ENCODE data around the gene CHST15.
"Not testable (repeated sequence)": the region's sequence is repeated elsewhere in the genome, so short reads cannot be mapped to it uniquely, and the experiment has no call there.

The CHST15 gene

DNA sequence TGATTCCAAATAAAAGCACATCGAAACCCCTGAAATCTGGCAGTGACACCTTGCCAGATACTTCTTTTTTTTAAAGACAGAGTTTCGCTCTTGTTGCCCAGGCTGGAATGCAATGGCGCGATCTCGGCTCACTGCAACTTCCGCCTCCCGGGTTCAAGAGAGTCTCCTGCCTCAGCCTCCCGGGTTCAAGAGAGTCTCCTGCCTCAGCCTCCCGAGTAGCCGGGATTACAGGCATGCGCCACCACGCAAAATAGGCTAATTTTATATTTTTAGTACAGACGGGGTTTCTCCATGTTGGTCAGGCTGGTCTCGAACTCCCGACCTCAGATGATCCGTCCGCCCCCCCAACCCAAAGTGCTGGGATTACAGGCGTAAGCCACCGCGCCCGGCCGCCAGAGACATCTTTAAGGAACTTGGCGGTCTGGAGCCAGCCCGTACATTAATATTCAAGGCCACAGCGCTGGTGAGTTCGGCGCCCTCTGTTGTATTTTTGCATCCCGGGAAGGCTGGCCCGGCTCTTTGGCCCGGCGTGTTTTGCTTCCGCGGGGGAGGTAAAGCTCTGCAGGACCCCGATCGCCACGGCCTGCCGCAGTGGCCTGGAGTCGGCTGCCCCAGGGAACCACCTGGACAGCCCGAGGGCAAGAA lies 498 bp upstream of the CHST15 start:
- peaks cover 17% of the 10 kb centered on the region for H3K4me1 Mint-ChIP-seq
- H3K27ac Mint-ChIP-seq, DNase-seq, ATAC-seq, H3K9me3 Mint-ChIP-seq: not testable (repeated sequence)
- peaks cover 80% of the 10 kb centered on the region for H3K27me3 Mint-ChIP-seq
- H3K4me3 Mint-ChIP-seq = peak overlapping the region; percentile 12 to 66

- Mint-ChIP-seq H3K4me3 (peak overlapping the region; percentile 59 to 79), H3K27ac (peak overlapping the region in 1 of 2 donors; percentile 80), H3K27me3 (peaks cover 82% of the 10 kb centered on the region), H3K9me3 (no peaks in the 10 kb centered on the region), H3K4me1 (peaks cover 17% of the 10 kb centered on the region)
- ATAC-seq (peak; percentile 74), DNase-seq (peak; percentile 32 to 34)
Measured at GRCh38 chr10:124092250-124092859, 1.0 kb downstream of the CHST15 start.

DNA sequence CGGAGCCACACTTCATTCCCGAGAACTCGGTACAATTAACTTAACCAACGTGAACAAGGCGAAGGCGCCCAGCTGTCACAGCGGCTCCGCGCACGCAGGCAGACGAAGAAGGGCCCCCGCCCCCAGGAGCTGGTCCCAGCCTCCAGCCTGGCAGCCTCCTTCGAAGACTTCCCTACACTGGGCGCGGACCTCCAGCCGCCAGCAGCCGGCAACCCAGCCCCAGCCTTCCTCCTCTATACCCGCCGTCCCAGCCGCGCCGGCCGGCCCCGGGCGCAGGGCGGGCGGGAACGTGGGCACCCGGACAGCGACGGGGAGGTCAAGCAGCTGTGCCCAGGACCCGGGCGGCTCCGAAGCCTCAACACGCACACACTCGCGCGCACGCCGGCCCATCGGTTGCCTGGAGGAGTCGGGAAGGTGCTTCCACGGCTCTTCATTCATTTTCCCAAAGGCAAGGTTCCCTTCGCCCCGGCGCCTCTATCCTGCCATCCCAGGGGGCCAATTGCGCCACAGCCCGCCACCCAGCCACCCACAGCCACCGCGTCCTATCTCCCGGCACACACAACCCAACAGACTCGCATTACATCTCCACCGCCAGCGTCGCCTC lies 1.6 kb downstream of the CHST15 start:
- no peaks in the 10 kb centered on the region for H3K9me3 Mint-ChIP-seq
- H3K27ac Mint-ChIP-seq = no peak overlapping the region
- peak overlapping the region; percentile 59 to 79 for H3K4me3 Mint-ChIP-seq
- no peak for ATAC-seq
- no peak for DNase-seq
- H3K27me3 Mint-ChIP-seq = peaks cover 82% of the 10 kb centered on the region
- H3K4me1 Mint-ChIP-seq = peaks cover 17% of the 10 kb centered on the region

- peaks cover 73% of the 10 kb centered on the region for H3K27me3 Mint-ChIP-seq
- DNase-seq = no peak
- no peak for ATAC-seq
- H3K4me3 Mint-ChIP-seq = no peak overlapping the region
- no peak overlapping the region for H3K27ac Mint-ChIP-seq
- peaks cover 17% of the 10 kb centered on the region for H3K4me1 Mint-ChIP-seq
- H3K9me3 Mint-ChIP-seq = no peaks in the 10 kb centered on the region
Measured at GRCh38 chr10:124090601-124091209, 2.7 kb downstream of the CHST15 start.

- H3K9me3 Mint-ChIP-seq = no peaks in the 10 kb centered on the region
- DNase-seq (no peak), ATAC-seq (no peak)
- no peak overlapping the region for H3K27ac Mint-ChIP-seq
- H3K4me1 Mint-ChIP-seq = peaks cover 17% of the 10 kb centered on the region
- H3K27me3 Mint-ChIP-seq = peaks cover 64% of the 10 kb centered on the region
- no peak overlapping the region for H3K4me3 Mint-ChIP-seq
Measured at GRCh38 chr10:124089859-124090258, 3.5 kb downstream of the CHST15 start.

DNA sequence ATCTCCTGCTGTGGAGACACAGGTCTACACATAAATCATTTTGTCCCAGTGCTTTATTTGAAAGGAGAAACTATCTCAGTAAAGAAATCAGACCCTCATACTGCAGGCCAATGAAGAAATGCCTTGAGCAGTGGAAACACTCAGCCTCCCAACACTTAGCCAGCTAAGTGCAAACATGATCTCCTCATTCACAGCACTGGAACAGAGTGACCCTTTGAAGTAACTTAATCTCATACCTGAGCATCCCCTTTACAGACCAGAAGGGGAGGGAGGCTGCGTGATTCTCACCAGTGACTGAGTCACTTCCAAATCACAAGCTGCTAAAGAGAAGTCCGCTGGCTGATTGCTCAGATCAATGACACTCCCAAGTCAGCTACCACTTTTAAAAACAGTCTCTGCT lies 4.5 kb downstream of the CHST15 start:
- Mint-ChIP-seq H3K9me3 (no peaks in the 10 kb centered on the region), H3K4me3 (no peak overlapping the region), H3K27me3 (peaks cover 55% of the 10 kb centered on the region), H3K27ac (no peak overlapping the region), H3K4me1 (peaks cover 17% of the 10 kb centered on the region)
- DNase-seq (no peak), ATAC-seq (no peak)

DNA sequence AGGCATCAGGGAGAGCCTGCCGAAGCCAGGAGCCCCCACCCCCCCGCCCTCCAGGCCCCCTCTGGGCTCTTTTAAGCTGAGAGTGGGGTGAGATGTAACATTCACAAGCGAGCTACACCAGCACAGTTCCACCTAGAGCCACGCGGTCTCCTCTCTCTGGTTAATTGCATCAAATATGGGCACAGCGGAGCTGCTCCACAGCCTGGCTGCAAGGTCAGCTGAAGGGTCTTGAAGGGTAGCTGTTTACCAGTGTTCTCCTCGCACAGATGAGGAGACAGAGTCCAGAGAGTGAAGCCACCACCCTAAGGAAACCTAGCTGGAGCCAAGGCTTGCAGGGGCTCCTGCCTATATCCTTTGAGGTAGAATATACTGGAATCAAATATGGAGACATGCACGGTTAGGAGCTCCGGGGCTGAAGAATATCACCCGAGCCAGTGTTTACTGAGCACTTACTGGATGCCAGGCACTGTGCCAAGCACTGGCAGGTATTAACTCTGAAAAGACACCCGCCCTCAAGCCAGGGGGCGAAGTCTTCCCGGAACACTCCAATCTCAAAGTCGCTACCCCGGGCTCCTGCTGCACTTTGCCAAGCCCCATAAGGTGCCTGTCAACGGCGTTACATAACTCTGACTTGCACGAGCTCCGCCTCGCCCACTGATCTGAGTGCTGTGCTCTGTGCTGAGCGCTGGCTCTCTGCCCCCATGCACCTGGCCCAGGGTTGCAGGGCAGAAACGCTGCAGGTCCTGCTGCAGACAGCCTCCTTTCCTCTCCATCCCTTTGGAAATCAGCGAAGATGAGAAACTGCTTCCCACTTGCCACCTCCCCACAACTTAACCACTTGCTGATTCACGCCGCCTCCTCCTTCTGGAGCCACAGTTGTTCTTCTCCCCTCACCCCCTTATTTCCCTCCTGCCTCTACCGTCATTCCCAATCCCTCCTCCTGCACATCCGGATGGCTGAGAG lies 5.4 kb downstream of the CHST15 start:
- Mint-ChIP-seq H3K4me1 (peaks cover 17% of the 10 kb centered on the region), H3K27ac (no peak overlapping the region), H3K27me3 (peaks cover 48% of the 10 kb centered on the region), H3K9me3 (no peaks in the 10 kb centered on the region), H3K4me3 (no peak overlapping the region)
- ATAC-seq (no peak), DNase-seq (no peak)

DNA sequence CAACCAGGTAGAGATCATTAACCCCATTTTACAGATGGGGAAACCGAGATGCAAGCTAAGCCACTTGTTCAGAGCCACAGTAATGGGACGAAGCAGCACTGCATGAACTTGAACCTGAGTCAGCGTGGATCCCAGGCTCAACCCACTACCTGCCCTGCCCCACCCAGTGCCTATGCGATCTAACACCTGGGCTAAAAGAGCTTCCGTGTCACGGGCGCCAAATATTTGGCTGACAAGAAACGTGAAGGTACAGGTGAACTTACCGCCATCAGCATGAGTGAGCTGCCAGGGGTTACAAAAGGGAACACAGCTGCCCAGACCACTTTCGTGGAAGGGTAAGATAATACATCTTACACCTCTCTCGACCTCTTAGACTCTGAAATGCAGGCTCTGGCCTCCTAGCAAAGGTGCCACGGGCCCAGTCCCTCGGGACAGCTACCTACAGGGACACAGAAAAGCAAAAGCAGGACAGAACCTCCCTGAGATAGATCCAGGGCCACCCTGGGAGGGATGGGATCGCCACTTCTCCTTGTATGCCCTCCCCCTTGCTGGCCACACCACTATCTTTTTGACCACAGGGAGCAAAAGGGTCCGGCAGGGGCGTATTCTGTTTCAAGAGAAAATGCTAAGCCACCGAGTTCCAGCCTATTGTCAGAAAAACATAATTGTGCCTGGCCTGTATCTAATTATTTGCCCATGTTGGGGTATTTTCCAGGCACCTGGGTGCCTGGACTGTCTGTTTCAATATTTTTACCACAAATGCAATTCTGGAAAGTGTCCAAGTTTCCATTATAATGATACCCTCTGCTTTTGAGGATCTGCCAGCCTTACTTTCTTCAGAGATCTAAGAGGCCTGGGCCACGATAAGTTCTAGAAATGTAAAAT lies 6.4 kb downstream of the CHST15 start:
- no peak overlapping the region for H3K27ac Mint-ChIP-seq
- H3K9me3 Mint-ChIP-seq = no peaks in the 10 kb centered on the region
- ATAC-seq (no peak), DNase-seq (no peak)
- no peak overlapping the region for H3K4me3 Mint-ChIP-seq
- H3K4me1 Mint-ChIP-seq = peaks cover 10% of the 10 kb centered on the region
- H3K27me3 Mint-ChIP-seq = peaks cover 41% of the 10 kb centered on the region

DNA sequence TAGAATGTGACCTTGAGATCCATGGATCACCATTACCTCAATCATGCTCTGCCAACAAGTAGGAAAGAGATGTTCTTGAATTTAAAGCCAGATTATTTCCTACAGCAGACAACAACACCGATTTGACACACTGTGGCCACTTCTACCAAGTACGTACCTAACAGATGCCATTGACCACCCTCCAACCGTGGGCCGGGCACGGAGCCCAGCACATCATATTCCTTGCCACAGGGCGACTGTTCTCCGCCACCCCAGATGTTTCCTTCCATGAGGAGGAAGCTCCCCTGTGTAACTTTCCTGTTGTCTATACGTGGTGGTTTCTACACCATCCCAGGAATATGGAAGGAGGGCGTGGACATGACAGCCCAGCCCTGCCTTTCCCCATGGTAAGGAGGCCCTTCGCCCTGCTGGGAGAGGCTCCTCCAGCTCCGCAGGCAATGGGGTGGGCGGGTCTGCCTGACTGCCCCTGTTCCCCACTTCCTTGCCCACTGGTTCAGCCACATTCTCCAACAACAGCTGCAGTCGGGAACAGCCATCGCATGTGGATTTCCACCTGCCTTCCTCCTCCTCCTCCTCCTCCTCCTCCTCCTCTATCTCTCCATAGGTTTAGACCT lies 7.2 kb downstream of the CHST15 start:
- H3K27me3 Mint-ChIP-seq = peaks cover 33% of the 10 kb centered on the region
- H3K4me3 Mint-ChIP-seq = no peak overlapping the region
- no peaks in the 10 kb centered on the region for H3K9me3 Mint-ChIP-seq
- ATAC-seq (no peak), DNase-seq (no peak)
- H3K27ac Mint-ChIP-seq = no peak overlapping the region
- peaks cover 2% of the 10 kb centered on the region for H3K4me1 Mint-ChIP-seq

- H3K4me3 Mint-ChIP-seq = no peak overlapping the region
- no peak for ATAC-seq
- H3K9me3 Mint-ChIP-seq = no peaks in the 10 kb centered on the region
- H3K27me3 Mint-ChIP-seq = peaks cover 28% of the 10 kb centered on the region
- H3K27ac Mint-ChIP-seq = peak overlapping the region in 1 of 2 donors; percentile 65
- H3K4me1 Mint-ChIP-seq = no peaks in the 10 kb centered on the region
- DNase-seq = no peak
Measured at GRCh38 chr10:124085680-124086079, 7.7 kb downstream of the CHST15 start.

DNA sequence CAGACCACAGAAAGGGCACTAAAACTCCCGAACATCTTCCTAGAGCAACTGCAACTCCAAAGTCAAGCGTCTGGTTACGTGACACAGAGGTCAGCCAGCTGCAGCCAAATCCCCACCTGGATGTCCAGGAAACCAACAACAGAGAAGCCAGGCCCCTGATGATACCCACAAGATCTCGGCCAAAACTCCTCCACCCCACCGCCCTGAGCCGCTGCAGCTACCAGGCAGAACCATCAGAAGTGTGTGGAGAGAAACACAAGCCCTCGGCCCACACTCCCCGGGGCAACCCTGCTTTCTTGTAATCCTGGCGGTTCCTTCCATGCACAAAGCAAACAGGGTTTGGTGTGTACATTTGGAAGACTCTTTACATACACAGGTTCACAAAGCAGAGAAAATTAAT lies 8.7 kb downstream of the CHST15 start:
- Mint-ChIP-seq H3K27me3 (peaks cover 18% of the 10 kb centered on the region), H3K9me3 (no peaks in the 10 kb centered on the region), H3K4me3 (no peak overlapping the region), H3K27ac (no peak overlapping the region), H3K4me1 (no peaks in the 10 kb centered on the region)
- ATAC-seq = no peak
- no peak for DNase-seq

- no peak for ATAC-seq
- Mint-ChIP-seq H3K27me3 (peaks cover 9% of the 10 kb centered on the region), H3K27ac (no peak overlapping the region), H3K9me3 (no peaks in the 10 kb centered on the region), H3K4me3 (no peak overlapping the region), H3K4me1 (no peaks in the 10 kb centered on the region)
- DNase-seq = no peak
Measured at GRCh38 chr10:124083740-124084397, 9.5 kb downstream of the CHST15 start.

GRCh38 chr10:124083047-124083739 lies 10.2 kb downstream of the CHST15 start:
- H3K4me1 Mint-ChIP-seq = no peaks in the 10 kb centered on the region
- no peak for ATAC-seq
- H3K9me3 Mint-ChIP-seq = no peaks in the 10 kb centered on the region
- H3K27me3 Mint-ChIP-seq = peaks cover 3% of the 10 kb centered on the region
- H3K27ac Mint-ChIP-seq = no peak overlapping the region
- no peak overlapping the region for H3K4me3 Mint-ChIP-seq
- DNase-seq = no peak

All from stimulated activated naive CD8-positive, alpha-beta T cell treated with anti-CD3 and anti-CD28 coated beads, Interleukin-15, amount 100 ng/mL, for 72 hours (primary cell).